ENCODE results near the gene LUZP2.

Gene LUZP2

GRCh38 chr11:24688981-24689380 is 192.1 kb downstream of the LUZP2 start:
- no peak for DNase-seq (ENCODE audit: low read depth)
- no peak overlapping the region for H3K4me3 ChIP-seq (ENCODE audit: low read depth, low read length)

DNA sequence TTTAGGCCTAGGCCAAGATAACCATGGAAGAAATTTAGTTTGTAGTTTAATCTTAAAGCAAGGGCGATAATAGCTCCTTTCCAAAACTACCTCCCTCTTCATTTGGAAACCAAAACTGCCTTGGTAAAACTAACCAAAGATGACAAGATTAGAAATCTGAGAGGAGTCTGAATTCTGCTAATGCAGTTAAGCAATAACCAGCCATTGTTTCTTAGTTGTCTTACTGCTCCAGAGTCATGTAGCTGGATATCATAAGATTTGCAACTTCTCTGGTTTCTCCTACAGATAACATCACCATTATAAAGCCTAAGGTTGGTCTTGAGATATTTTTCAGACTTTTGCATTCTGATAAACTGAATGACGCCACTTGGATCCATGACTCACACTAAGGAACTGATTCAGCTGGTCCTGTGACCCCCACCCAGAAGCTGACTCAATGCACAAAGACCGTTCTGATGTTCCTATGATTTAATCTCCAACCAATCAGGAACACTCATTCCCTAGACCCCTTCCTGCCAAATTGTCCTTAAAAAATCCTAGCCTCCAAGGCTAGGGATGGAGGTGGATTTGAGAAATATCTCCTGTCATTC is 200.8 kb downstream of the LUZP2 start:
- DNase-seq (ENCODE audit: low read depth), result peak; percentile 13

GRCh38 chr11:24704716-24705115 is 207.9 kb downstream of the LUZP2 start:
- H3K4me3 ChIP-seq (ENCODE audit: low read depth, low read length), result no peak overlapping the region
- no peak for DNase-seq (ENCODE audit: low read depth)

More for the DNA sequence above, 200.8 kb downstream of the LUZP2 start:
- H3K4me3 ChIP-seq (ENCODE audit: low read depth, low read length), result no peak overlapping the region

GRCh38 chr11:24705474-24705873 is 208.6 kb downstream of the LUZP2 start:
- no peak for DNase-seq (ENCODE audit: low read depth)
- H3K4me3 ChIP-seq (ENCODE audit: low read depth, low read length), result no peak overlapping the region

GRCh38 chr11:24708616-24709015 is 211.8 kb downstream of the LUZP2 start:
- H3K4me3 ChIP-seq (ENCODE audit: low read depth, low read length), result no peak overlapping the region

DNA sequence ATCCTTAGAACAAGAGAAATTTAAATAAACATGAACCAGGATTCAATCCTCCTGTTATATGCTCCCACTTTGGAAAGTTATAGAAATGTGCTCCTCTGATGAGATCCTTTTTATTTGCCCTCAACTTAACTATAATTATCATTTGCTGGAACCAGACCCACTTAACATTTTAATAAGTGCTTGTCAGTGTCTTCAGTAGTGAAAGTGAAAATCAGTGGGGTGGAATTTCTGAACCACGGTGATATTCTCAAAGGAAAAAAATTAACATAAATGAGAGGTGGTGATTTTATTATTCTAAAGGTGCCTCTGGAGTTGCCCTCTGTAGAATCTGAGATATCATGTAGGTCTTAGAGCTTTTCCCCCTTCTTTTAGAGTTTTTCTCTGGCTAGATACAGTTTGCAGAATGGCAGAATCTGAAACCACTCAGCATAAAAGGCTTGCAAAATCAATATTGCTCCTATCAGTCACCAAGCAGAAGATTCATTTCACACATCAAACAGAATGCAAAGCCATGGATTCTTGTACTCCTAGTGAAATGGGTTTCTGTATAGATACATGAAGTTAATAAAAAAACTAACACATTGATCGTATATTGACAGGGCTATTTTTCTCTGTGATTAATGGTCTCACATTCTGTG is 213.2 kb downstream of the LUZP2 start:
- DNase-seq (ENCODE audit: low read depth), result no peak
- no peak overlapping the region for H3K4me3 ChIP-seq (ENCODE audit: low read depth, low read length)

More at GRCh38 chr11:24708616-24709015, 211.8 kb downstream of the LUZP2 start:
- no peak for DNase-seq (ENCODE audit: low read depth)

- no peak overlapping the region for H3K4me3 ChIP-seq (ENCODE audit: low read depth, low read length)
- DNase-seq (ENCODE audit: low read depth), result no peak
These were observed 217.7 kb downstream of the LUZP2 start for GRCh38 chr11:24714601-24715000.

DNA sequence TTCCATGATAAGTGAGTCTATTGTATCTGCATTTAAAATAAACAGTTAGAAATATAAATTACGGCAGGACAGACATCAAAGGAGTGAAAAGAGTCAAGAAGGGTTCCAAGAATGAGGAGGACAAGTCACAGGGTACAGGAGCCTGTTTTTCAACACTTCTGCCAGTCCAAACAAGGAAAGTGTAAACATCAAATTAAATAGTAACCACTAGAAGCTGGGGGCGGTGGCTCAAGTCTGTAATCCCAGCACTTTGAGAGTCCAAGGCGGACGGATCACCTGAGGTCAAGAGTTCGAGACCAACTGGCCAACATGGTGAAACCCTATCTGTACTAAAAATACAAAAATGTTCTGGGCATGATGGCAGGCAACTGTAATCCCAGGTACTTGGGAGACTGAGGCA is 219.6 kb downstream of the LUZP2 start:
- H3K4me3 ChIP-seq (ENCODE audit: low read depth, low read length), result no peak overlapping the region
- DNase-seq (ENCODE audit: low read depth), result no peak

- DNase-seq (ENCODE audit: low read depth), result no peak
These were observed 226.4 kb downstream of the LUZP2 start for GRCh38 chr11:24723231-24723630.

DNA sequence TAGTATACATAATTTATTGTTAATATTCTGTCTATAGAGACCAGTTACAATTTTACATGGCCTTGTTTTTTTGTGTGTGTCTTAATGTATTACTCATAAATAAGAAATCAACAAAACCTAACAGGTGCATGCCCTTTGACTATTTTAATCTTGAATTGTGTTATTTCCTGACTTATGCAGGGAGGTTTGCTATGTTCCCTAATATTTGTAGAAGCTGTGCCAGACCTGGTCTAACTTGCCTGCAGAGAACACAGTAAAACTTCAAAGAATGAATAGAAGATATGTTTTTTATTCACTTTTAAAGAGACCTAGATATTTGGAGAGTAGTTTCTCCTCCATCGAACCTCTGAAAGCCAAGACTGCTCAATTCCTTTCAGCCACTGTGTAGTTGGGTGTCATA is 234.7 kb downstream of the LUZP2 start:
- no peak overlapping the region for H3K4me3 ChIP-seq (ENCODE audit: low read depth, low read length)
- no peak for DNase-seq (ENCODE audit: low read depth)

More at GRCh38 chr11:24723231-24723630, 226.4 kb downstream of the LUZP2 start:
- no peak overlapping the region for H3K4me3 ChIP-seq (ENCODE audit: low read depth, low read length)

GRCh38 chr11:24734742-24735237 is 237.9 kb downstream of the LUZP2 start:
- DNase-seq (ENCODE audit: low read depth), result no peak
- no peak overlapping the region for H3K4me3 ChIP-seq (ENCODE audit: low read depth, low read length)

GRCh38 chr11:24738972-24739371 is 242.1 kb downstream of the LUZP2 start:
- DNase-seq (ENCODE audit: low read depth), result no peak
- H3K4me3 ChIP-seq (ENCODE audit: low read depth, low read length), result no peak overlapping the region

- no peak for DNase-seq (ENCODE audit: low read depth)
- no peak overlapping the region for H3K4me3 ChIP-seq (ENCODE audit: low read depth, low read length)
These were observed 242.8 kb downstream of the LUZP2 start for GRCh38 chr11:24739637-24740036.

- H3K4me3 ChIP-seq (ENCODE audit: low read depth, low read length), result no peak overlapping the region
- DNase-seq (ENCODE audit: low read depth), result no peak
These were observed 250.7 kb downstream of the LUZP2 start for GRCh38 chr11:24747275-24748251.

DNA sequence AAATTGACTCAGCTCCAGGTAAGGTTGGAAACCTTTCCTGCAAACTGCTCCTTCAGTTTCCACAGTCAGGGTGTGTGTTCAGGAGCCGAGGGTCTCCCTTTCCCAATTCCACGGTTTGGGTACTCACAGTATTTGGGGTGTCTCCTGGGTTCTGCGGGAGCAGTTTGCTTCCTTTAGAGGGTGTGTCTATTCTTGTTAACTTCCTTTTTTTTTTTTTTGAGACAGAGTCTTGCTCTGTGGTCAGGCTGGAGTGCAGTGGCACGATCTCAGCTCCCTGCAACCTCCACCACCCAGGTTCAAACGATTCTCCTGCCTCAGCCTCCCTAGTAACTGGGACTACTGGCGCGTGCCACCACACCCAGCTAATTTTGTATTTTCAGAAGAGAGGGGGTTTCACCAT is 251.4 kb downstream of the LUZP2 start:
- DNase-seq (ENCODE audit: low read depth), result no peak

DNA sequence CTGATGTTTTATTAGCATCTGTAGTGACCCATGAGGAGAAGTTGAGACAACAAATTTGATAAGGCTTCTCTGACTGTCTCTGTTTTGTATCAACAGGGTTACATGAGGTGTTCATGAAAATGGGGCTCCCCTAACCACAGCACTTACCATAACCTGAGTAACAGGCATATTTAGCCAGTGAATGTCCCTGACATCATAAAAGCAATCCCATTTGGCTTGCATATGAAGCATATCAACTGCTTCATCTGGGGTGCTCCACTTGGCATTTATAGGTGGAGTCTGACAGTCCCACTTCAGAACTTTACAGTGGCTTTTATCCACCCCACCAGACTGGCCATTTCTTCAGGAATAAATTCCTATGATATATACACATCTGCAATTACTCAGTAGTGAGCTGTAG is 257.6 kb downstream of the LUZP2 start:
- no peak for DNase-seq (ENCODE audit: low read depth)
- no peak overlapping the region for H3K4me3 ChIP-seq (ENCODE audit: low read depth, low read length)

More for the DNA sequence above, 251.4 kb downstream of the LUZP2 start:
- no peak overlapping the region for H3K4me3 ChIP-seq (ENCODE audit: low read depth, low read length)

DNA sequence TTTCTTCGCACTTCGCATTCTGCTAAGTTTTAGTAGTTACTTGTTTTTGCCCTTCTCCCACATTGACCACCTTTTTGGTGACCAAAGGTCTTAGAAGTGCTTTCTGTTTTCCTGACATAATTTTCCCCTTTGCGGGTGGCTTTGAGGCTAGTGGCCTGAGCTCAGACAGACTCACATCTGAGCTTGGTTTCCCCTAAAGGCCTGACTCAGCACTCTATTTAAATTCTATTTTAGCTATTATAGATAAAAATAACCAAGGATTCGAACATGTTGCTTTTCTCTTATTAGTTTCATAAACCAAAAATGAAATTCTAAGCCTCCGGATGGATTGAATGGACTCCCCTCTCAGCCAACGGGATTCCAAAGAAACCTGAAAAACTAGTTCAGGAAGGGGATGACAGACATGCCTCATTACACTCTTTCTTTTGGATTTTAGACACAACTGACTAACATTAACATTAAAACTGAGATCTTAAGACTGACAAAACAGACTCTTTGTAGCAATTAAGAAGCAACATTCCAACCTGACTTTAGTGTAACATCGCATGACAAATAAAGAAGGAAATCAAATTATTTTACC is 258.5 kb downstream of the LUZP2 start:
- no peak for DNase-seq (ENCODE audit: low read depth)
- H3K4me3 ChIP-seq (ENCODE audit: low read depth, low read length), result no peak overlapping the region

- H3K4me3 ChIP-seq (ENCODE audit: low read depth, low read length), result no peak overlapping the region
- no peak for DNase-seq (ENCODE audit: low read depth)
These were observed 262.9 kb downstream of the LUZP2 start for GRCh38 chr11:24759742-24760141.

GRCh38 chr11:24760681-24761080 is 263.8 kb downstream of the LUZP2 start:
- no peak for DNase-seq (ENCODE audit: low read depth)
- no peak overlapping the region for H3K4me3 ChIP-seq (ENCODE audit: low read depth, low read length)

DNA sequence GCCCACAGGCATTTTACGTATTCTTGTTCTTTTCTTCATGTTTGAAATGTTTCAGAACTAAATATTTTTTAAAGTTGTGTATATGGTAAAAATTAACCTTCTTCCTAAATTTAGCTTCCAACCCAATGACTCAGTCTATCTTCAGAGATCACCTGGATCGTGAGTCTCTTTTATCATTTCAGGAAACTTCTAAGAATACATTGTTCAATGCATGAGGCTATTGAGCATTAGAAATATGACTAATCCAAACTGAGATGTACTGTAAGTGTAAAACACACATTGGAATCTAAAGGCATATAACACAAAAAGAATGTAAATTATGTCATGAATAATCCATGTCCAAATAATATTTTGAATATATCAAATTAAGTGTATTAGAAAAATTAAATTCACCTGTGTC is 265.2 kb downstream of the LUZP2 start:
- no peak for DNase-seq (ENCODE audit: low read depth)
- H3K4me3 ChIP-seq (ENCODE audit: low read depth, low read length), result no peak overlapping the region

All from skeletal muscle cell (primary cell).